T-cell (primary cell): Measurements from ENCODE around the gene KIF22. TPM values are rescaled to one million over a fixed set of nuclear protein-coding genes. Genes with fewer than 3 reads are reported as not detected.

Source experiments
- ATAC-seq, 4 experiments: fragments of 200-7000 bp in 3 of 4; fragments of 150-1000 bp in 1 of 4; cut with Tn5 transposase; replicated peaks in 1 of 4; 1 replicate in 3 of 4; 2 replicates in 1 of 4; pipeline ENCODE4 v1.10.0; 2021; ENCODE audit warnings: moderate library complexity in 3 of 4, mild to moderate bottlenecking in 2 of 4, moderate number of reproducible peaks in 1 of 4
- CTCF ChIA-PET, 2 donors: fragments of 300-600 bp; sonication (Branson Sonifier 250); formaldehyde crosslinking; loops; one replicate each; lab custom pipeline; 2022; ENCODE audit warnings: antibody characterized with exemption in 2 of 2; lab: Charles Lee
- POLR2A ChIA-PET, 2 donors: fragments of 300-600 bp; sonication (Branson Sonifier 250); formaldehyde crosslinking; loops; one replicate each; lab custom pipeline; 2022; ENCODE audit warnings: antibody characterized with exemption in 2 of 2; lab: Charles Lee
- DNase-seq, 35 experiments: peaks; one replicate each; pipeline versions ENCODE4 v3.0.0 to v3.0.0-alpha.2; 2013 to 2023
- H3K27ac ChIP-seq: one replicate; pipeline ENCODE4 v1.5.1; 2013; ENCODE audit warnings: low read length
- H3K27me3 ChIP-seq, 2 experiments: replicated peaks in 1 of 2; 1 replicate in 1 of 2; 2 replicates in 1 of 2; pipeline versions ENCODE4 v1.6.1 to v1.7.0; 2013; ENCODE audit warnings: low read length in 1 of 2, mixed read lengths in 1 of 2; ENCODE audit not compliant: control insufficient read depth in 2 of 2, insufficient read depth in 2 of 2; ENCODE audit errors: extremely low read depth in 1 of 2
- H3K36me3 ChIP-seq, 2 donors: 1 replicate in 1 of 2; 2 replicates in 1 of 2; pipeline versions ENCODE4 v1.6.1 to v1.7.0; 2013; ENCODE audit warnings: low read length in 1 of 2; ENCODE audit not compliant: control insufficient read depth in 2 of 2, insufficient read depth in 1 of 2; ENCODE audit errors: extremely low read depth in 1 of 2
- H3K4me1 ChIP-seq, 2 experiments: 1 replicate in 1 of 2; 2 replicates in 1 of 2; pipeline versions ENCODE4 v1.6.1 to v1.7.0; 2013; ENCODE audit warnings: low read length in 2 of 2, mixed read lengths in 1 of 2; ENCODE audit not compliant: insufficient read depth in 2 of 2, control insufficient read depth in 1 of 2; ENCODE audit errors: extremely low read depth in 1 of 2
- H3K4me3 ChIP-seq, 2 donors: 1 replicate in 1 of 2; 2 replicates in 1 of 2; pipeline versions ENCODE4 v1.5.1 to v1.7.0; 2013; ENCODE audit warnings: mild to moderate bottlenecking in 2 of 2, low read length in 1 of 2, moderate library complexity in 1 of 2; ENCODE audit not compliant: control insufficient read depth in 1 of 2; ENCODE audit errors: extremely low read depth in 1 of 2
- H3K9me3 ChIP-seq: 2 replicates; pipeline ENCODE4 v1.7.0; 2013
- H3K27ac Mint-ChIP-seq, 2 donors: one replicate each; pipeline ENCODE4 v1.8.0; 2020 to 2021; ENCODE audit warnings: mild to moderate bottlenecking in 2 of 2, mixed read lengths in 2 of 2
- H3K27me3 Mint-ChIP-seq, 2 donors: one replicate each; pipeline ENCODE4 v1.8.0; 2021 to 2022; ENCODE audit warnings: mixed read lengths in 2 of 2
- H3K36me3 Mint-ChIP-seq: one replicate; pipeline ENCODE4 v1.8.0; 2021; ENCODE audit warnings: mixed read lengths
- H3K4me1 Mint-ChIP-seq, 3 donors: one replicate each; pipeline ENCODE4 v1.8.0; 2020 to 2022; ENCODE audit warnings: mixed read lengths in 3 of 3, mild to moderate bottlenecking in 1 of 3
- H3K4me3 Mint-ChIP-seq, 3 donors: one replicate each; pipeline ENCODE4 v1.8.0; 2020 to 2022; ENCODE audit warnings: mild to moderate bottlenecking in 3 of 3, mixed read lengths in 3 of 3, moderate library complexity in 3 of 3
- H3K9me3 Mint-ChIP-seq, 3 donors: one replicate each; pipeline ENCODE4 v1.8.0; 2020 to 2022; ENCODE audit warnings: mixed read lengths in 3 of 3
- WGBS: methylation state at CpG from one replicate; pipeline ENCODE4 v1.1.5; 2013; ENCODE audit warnings: missing lambda C conversion rate; ENCODE audit not compliant: insufficient coverage; 5-methylcytosine and 5-hydroxymethylcytosine counted together
- total RNA-seq, 35 experiments: library from RNA in 6 of 35; stranded (reverse) in 6 of 35; fragments of 120-200 nt in 1 of 35; gene quantifications; one replicate each; pipeline versions ENCODE4 v1.2.1 to v1.2.4 and lab custom pipeline; 2013 to 2026

KIF22 gene
- total RNA-seq, 5 donors from 2014 or later (not counting 1 experiment from before 2014, with no cell fraction given): 84.1 to 95.2 (median 84.9) TPM

DNA sequence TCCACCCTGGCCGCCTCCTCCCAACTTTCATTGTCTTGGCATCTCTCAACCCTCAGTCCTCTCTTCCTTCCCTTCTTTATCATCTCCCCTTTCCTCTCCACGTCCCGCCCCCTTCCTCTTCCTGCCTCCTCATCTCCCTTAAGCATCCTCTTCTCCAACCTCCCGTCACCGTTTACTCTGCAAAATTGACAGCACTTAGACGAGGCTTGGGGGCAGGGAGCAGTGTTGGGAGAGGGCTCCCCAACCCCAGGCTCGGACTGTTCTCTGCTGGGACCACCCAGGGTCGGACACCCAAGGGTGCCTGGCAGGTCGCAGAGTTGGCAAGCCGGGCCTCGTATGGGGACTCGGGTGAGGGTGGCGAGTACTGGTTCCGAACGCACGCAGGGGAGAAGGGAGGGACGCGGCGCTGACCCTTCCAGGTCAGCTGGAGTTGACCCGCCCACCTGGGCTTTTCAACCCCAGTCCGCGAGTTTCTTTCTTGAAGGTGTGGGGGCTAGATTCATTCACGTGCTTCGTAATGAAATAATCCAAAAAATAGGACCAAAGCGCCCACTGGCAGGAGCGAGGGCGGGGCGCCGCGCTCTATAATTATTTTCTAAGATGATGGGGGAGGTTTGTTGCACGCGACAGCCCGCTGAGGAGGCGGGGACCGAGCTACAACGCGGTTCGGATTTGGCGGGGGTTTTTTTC lies 24.6 kb downstream of the KIF22 start:
- Histone ChIP-seq H3K27ac (peak overlapping the region; percentile 76), H3K4me3 (peak overlapping the region; percentile 38 to 71), H3K27me3 (peaks cover 0 to 16% of the 10 kb centered on the region in 2 experiments), H3K4me1 (peaks cover 28 to 82% of the 10 kb centered on the region in 2 experiments), H3K9me3 (no peaks in the 10 kb centered on the region), H3K36me3 (peaks cover 4 to 20% of the 10 kb centered on the region in 2 donors)
- Mint-ChIP-seq H3K36me3 (peaks cover 16% of the 10 kb centered on the region), H3K4me3 (peak overlapping the region; percentile 89 to 94 (median 94)), H3K9me3 (no peaks in the 10 kb centered on the region), H3K27ac (peak overlapping the region; percentile 96 to 97), H3K27me3 (peaks cover 0 to 2% of the 10 kb centered on the region in 2 donors), H3K4me1 (peaks cover 62 to 81% (median 68%) of the 10 kb centered on the region in 3 donors)
- DNase-seq (peak in 9 of 35 experiments; percentile 11 to 60 (median 45)), ATAC-seq (peak in 1 of 4 experiments; percentile 19)
- CTCF ChIA-PET: interaction anchor here (0.6 to 3.7 kb wide), 18 partner anchors 7 to 371 kb away, joined by 3 to 42 read pairs (median 4); partner anchors contain the start of genes C16orf54 (in 1 of the 2), HIRIP3 (in 1 of the 2), KIF22 (in 1 of the 2) and QPRT (in 1 of the 2)
- POLR2A ChIA-PET: interaction anchor here in 1 of 2 donors (0.5 to 1.1 kb wide), 6 partner anchors 7 to 113 kb away, joined by 3 to 12 read pairs (median 4); partner anchors contain the start of gene KIF22
- 8% methylated on average over 22 of the region's 39 CpGs for WGBS

GRCh38 chr16:29815793-29816693 lies 25.5 kb downstream of the KIF22 start, which contains the start of gene PAGR1:
PAGR1 (plus strand) TSS chr16:29816152; CDS start chr16:29816526, 374 bp downstream.
- H3K9me3 ChIP-seq: no peaks in the 10 kb centered on the region
- H3K27me3 ChIP-seq: peaks cover 0 to 14% of the 10 kb centered on the region in 2 experiments
- DNase-seq (peak; percentile 96 to 100 (median 99)), ATAC-seq (peak; percentile 74 to 80 (median 78))
- peaks cover 59 to 80% (median 68%) of the 10 kb centered on the region in 3 donors for H3K4me1 Mint-ChIP-seq
- peak within 1 kb of the TSS; percentile 96 to 97 for H3K27ac Mint-ChIP-seq
- H3K36me3 Mint-ChIP-seq: peaks cover 16% of the 10 kb centered on the region
- no peaks in the 10 kb centered on the region for H3K9me3 Mint-ChIP-seq
- peaks cover 4 to 16% of the 10 kb centered on the region in 2 donors for H3K36me3 ChIP-seq
- POLR2A ChIA-PET: interaction anchor here in 1 of 2 donors (0.8 to 1.1 kb wide), 5 partner anchors 8 to 114 kb away, joined by 3 to 12 read pairs (median 4); partner anchors contain the start of gene KIF22
- WGBS: under 1% methylated on average over 59 of the region's 70 CpGs
- peaks cover 25 to 79% of the 10 kb centered on the region in 2 experiments for H3K4me1 ChIP-seq
- CTCF ChIA-PET: interaction anchor here (0.6 to 3.7 kb wide), 17 partner anchors 8 to 370 kb away, joined by 3 to 42 read pairs (median 5); partner anchors contain the start of genes C16orf54 (in 1 of the 2), HIRIP3 (in 1 of the 2), KIF22 (in 1 of the 2) and QPRT (in 1 of the 2)
- peak within 1 kb of the TSS; percentile 71 to 86 for H3K4me3 ChIP-seq
- peaks cover 0 to 2% of the 10 kb centered on the region in 2 donors for H3K27me3 Mint-ChIP-seq
- peak within 1 kb of the TSS; percentile 89 to 94 (median 94) for H3K4me3 Mint-ChIP-seq
- peak within 1 kb of the TSS; percentile 76 for H3K27ac ChIP-seq

GRCh38 chr16:29816694-29817441 lies 26.3 kb downstream of the KIF22 start:
- ChIA-PET CTCF (interaction anchor here (0.5 to 3.7 kb wide), 9 partner anchors 9 to 145 kb away, joined by 3 to 42 read pairs (median 7); no protein-coding TSS in a partner anchor), POLR2A (interaction anchor here in 1 of 2 donors (0.7 kb wide), 1 partner anchor 130 kb away, joined by 8 read pairs; no protein-coding TSS in a partner anchor)
- WGBS: under 1% methylated on average over 17 of the region's 37 CpGs
- Histone ChIP-seq H3K4me1 (peaks cover 28 to 79% of the 10 kb centered on the region in 2 experiments), H3K27ac (peak overlapping the region; percentile 76), H3K27me3 (peaks cover 0 to 8% of the 10 kb centered on the region in 2 experiments), H3K36me3 (peaks cover 4 to 16% of the 10 kb centered on the region in 2 donors), H3K9me3 (no peaks in the 10 kb centered on the region), H3K4me3 (peak overlapping the region; percentile 71 to 86)
- H3K4me3 Mint-ChIP-seq: peak overlapping the region; percentile 89 to 94 (median 94)
- DNase-seq: peak in 23 of 35 experiments; percentile 13 to 64 (median 46)
- peak in 3 of 4 experiments; percentile 21 to 37 (median 32) for ATAC-seq
- no peaks in the 10 kb centered on the region for H3K9me3 Mint-ChIP-seq
- peaks cover 0 to 2% of the 10 kb centered on the region in 2 donors for H3K27me3 Mint-ChIP-seq
- peaks cover 61 to 78% (median 67%) of the 10 kb centered on the region in 3 donors for H3K4me1 Mint-ChIP-seq
- H3K36me3 Mint-ChIP-seq: peaks cover 16% of the 10 kb centered on the region
- H3K27ac Mint-ChIP-seq: peak overlapping the region; percentile 96 to 97

GRCh38 chr16:29818082-29818481 lies 27.5 kb downstream of the KIF22 start:
- no peaks in the 10 kb centered on the region for H3K9me3 Mint-ChIP-seq
- H3K4me1 ChIP-seq: peaks cover 29 to 79% of the 10 kb centered on the region in 2 experiments
- POLR2A ChIA-PET: interaction anchor here in 1 of 2 donors (0.7 kb wide), 1 partner anchor 11 kb away, joined by 4 read pairs; no protein-coding TSS in a partner anchor
- no peaks in the 10 kb centered on the region for H3K27me3 Mint-ChIP-seq
- ATAC-seq (no peak), DNase-seq (no peak)
- peaks cover 64 to 80% (median 79%) of the 10 kb centered on the region in 3 donors for H3K4me1 Mint-ChIP-seq
- H3K27me3 ChIP-seq: peaks cover 0 to under 1% of the 10 kb centered on the region in 2 experiments
- no peaks in the 10 kb centered on the region for H3K9me3 ChIP-seq
- H3K36me3 Mint-ChIP-seq: peaks cover 16% of the 10 kb centered on the region
- H3K27ac ChIP-seq: no peak overlapping the region
- H3K4me3 Mint-ChIP-seq: peak overlapping the region; percentile 74 to 94 (median 74)
- H3K4me3 ChIP-seq: no peak overlapping the region
- H3K27ac Mint-ChIP-seq: peak overlapping the region; percentile 88
- WGBS: 53% methylated on average over 3 of the region's 4 CpGs
- CTCF ChIA-PET: interaction anchor here (0.9 to 3.7 kb wide), 6 partner anchors 11 to 118 kb away, joined by 3 to 42 read pairs (median 6); no protein-coding TSS in a partner anchor
- H3K36me3 ChIP-seq: peaks cover 4 to 16% of the 10 kb centered on the region in 2 donors

DNA sequence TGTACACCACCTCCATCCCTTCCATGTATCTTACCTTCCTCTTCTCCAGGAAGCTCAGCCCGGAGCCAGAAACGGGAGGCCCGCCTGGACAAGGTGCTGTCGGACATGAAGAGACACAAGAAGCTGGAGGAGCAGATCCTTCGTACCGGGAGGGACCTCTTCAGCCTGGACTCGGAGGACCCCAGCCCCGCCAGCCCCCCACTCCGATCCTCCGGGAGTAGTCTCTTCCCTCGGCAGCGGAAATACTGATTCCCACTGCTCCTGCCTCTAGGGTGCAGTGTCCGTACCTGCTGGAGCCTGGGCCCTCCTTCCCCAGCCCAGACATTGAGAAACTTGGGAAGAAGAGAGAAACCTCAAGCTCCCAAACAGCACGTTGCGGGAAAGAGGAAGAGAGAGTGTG lies 29.0 kb downstream of the KIF22 start:
- Mint-ChIP-seq H3K4me1 (peaks cover 70 to 83% (median 74%) of the 10 kb centered on the region in 3 donors), H3K36me3 (peaks cover 16% of the 10 kb centered on the region), H3K4me3 (peak overlapping the region; percentile 94 to 98 (median 95)), H3K27ac (peak overlapping the region; percentile 96), H3K27me3 (no peaks in the 10 kb centered on the region), H3K9me3 (no peaks in the 10 kb centered on the region)
- DNase-seq (no peak), ATAC-seq (no peak)
- POLR2A ChIA-PET: no interaction called here
- Histone ChIP-seq H3K4me1 (peaks cover 28 to 88% of the 10 kb centered on the region in 2 experiments), H3K36me3 (peaks cover 4 to 16% of the 10 kb centered on the region in 2 donors), H3K27me3 (no peaks in the 10 kb centered on the region), H3K9me3 (no peaks in the 10 kb centered on the region), H3K27ac (peak overlapping the region; percentile 80), H3K4me3 (no peak overlapping the region)
- WGBS: 95% methylated on average over 8 of the region's 15 CpGs
- CTCF ChIA-PET: interaction anchor here (0.6 to 2.5 kb wide), 9 partner anchors 12 to 120 kb away, joined by 3 to 13 read pairs (median 4); partner anchors contain the start of gene KIF22 (in 1 of the 2)
